IMR-90 (cell line): Measurements from ENCODE around the gene TNS2. TPM values are rescaled to one million over a fixed set of nuclear protein-coding genes. Genes with fewer than 3 reads are reported as not detected.

Experiments
- ATAC-seq: fragments of 200-7000 bp; cut with Tn5 transposase; 2 replicates; pipeline ENCODE4 v1.9.1; 2020; ENCODE audit warnings: low read depth, mild to moderate bottlenecking, moderate library complexity
- BruUV-seq: library from RNA; stranded (reverse); fragments of 400-500 nt; replicated peaks from 2 replicates; lab custom pipeline; 2021; lab: Mats Ljungman, UMichigan
- CTCF ChIA-PET: fragments of 300-600 bp; formaldehyde crosslinking; extraction: SDS; loops from one replicate; lab custom pipeline; 2021; ENCODE audit warnings: antibody characterized with exemption; lab: Yijun Ruan, JAX
- POLR2A ChIA-PET: fragments of 300-600 bp; sonication (Branson Sonifier 250); formaldehyde crosslinking; loops from one replicate; lab custom pipeline; 2022; ENCODE audit warnings: antibody characterized with exemption; ENCODE audit not compliant: unreplicated experiment; lab: Charles Lee
- DNase-seq: peaks from one replicate; pipeline ENCODE4 v3.0.0; 2013
- H2AFZ ChIP-seq: replicated peaks from 2 replicates; pipeline ENCODE3; 2013; ENCODE audit warnings: low read length, mild to moderate bottlenecking; ENCODE audit not compliant: poor library complexity
- H2AK5ac ChIP-seq: 2 replicates; pipeline ENCODE4 v1.6.1; 2013; ENCODE audit warnings: low read depth, low read length, inconsistent platforms
- H2AK9ac ChIP-seq: replicated peaks from 2 replicates; pipeline ENCODE3; 2013; ENCODE audit warnings: mild to moderate bottlenecking, low read depth, low read length, moderate library complexity; ENCODE audit not compliant: poor library complexity
- H2BK120ac ChIP-seq: 2 replicates; pipeline ENCODE4 v1.6.1; 2013; ENCODE audit warnings: low read depth, low read length, inconsistent platforms
- H2BK15ac ChIP-seq: 3 replicates; pipeline ENCODE4 v1.6.1; 2013; ENCODE audit warnings: low read depth, low read length, inconsistent platforms
- H2BK20ac ChIP-seq: 2 replicates; pipeline ENCODE4 v1.6.1; 2013; ENCODE audit warnings: low read depth, mild to moderate bottlenecking, inconsistent platforms, low read length, moderate library complexity
- H2BK5ac ChIP-seq: 2 replicates; pipeline ENCODE4 v1.6.1; 2013; ENCODE audit warnings: mild to moderate bottlenecking, low read depth, low read length, inconsistent platforms; ENCODE audit not compliant: poor library complexity, severe bottlenecking
- H3K14ac ChIP-seq: replicated peaks from 2 replicates; pipeline ENCODE4 v1.6.1; 2013; ENCODE audit warnings: low read depth, low read length, inconsistent platforms
- H3K18ac ChIP-seq: 2 replicates; pipeline ENCODE4 v1.6.1; 2013; ENCODE audit warnings: low read depth, low read length, control low read depth
- H3K23ac ChIP-seq: 2 replicates; pipeline ENCODE4 v1.6.1; 2013; ENCODE audit warnings: low read depth, low read length, inconsistent platforms
- H3K27ac ChIP-seq: 2 replicates; pipeline ENCODE4 v1.5.1; 2013; ENCODE audit warnings: mild to moderate bottlenecking, control low read depth, low read length; ENCODE audit not compliant: insufficient read depth
- H3K27me3 ChIP-seq: 2 replicates; pipeline ENCODE4 v1.6.1; 2013; ENCODE audit warnings: low read length; ENCODE audit not compliant: control insufficient read depth, insufficient read depth
- H3K36me3 ChIP-seq: 2 replicates; pipeline ENCODE4 v1.6.1; 2013; ENCODE audit warnings: low read length, mixed read lengths; ENCODE audit not compliant: control insufficient read depth, insufficient read depth
- H3K4ac ChIP-seq: 2 replicates; pipeline ENCODE4 v1.6.1; 2013; ENCODE audit warnings: low read depth, low read length, inconsistent platforms
- H3K4me1 ChIP-seq: 2 replicates; pipeline ENCODE4 v1.6.1; 2013; ENCODE audit warnings: low read length, mixed read lengths; ENCODE audit not compliant: control insufficient read depth, insufficient read depth
- H3K4me2 ChIP-seq: 2 replicates; pipeline ENCODE4 v1.6.1; 2013; ENCODE audit warnings: low read depth, mild to moderate bottlenecking, control low read depth, low read length, moderate library complexity
- H3K4me3 ChIP-seq: 2 replicates; pipeline ENCODE4 v1.5.1; 2013; ENCODE audit warnings: low read depth, mild to moderate bottlenecking, control low read depth, low read length, moderate library complexity; ENCODE audit not compliant: insufficient read depth
- H3K56ac ChIP-seq: 2 replicates; pipeline ENCODE4 v1.6.1; 2013; ENCODE audit warnings: low read length, inconsistent platforms; ENCODE audit not compliant: insufficient read depth; ENCODE audit errors: extremely low read depth
- H3K79me1 ChIP-seq, 2 experiments: 2 replicates each; pipeline ENCODE4 v1.6.1; 2013; ENCODE audit warnings: low read length in 2 of 2, inconsistent platforms in 1 of 2, low read depth in 1 of 2
- H3K9ac ChIP-seq: 2 replicates; pipeline ENCODE4 v1.6.1; 2013; ENCODE audit warnings: low read depth, low read length, control low read depth
- H3K9me1 ChIP-seq: 2 replicates; pipeline ENCODE4 v1.6.1; 2013; ENCODE audit warnings: low read length, inconsistent platforms; ENCODE audit not compliant: insufficient read depth
- H3K9me3 ChIP-seq: 2 replicates; pipeline ENCODE4 v1.6.1; 2013; ENCODE audit warnings: low read length; ENCODE audit not compliant: control insufficient read depth, insufficient read depth
- H4K20me1 ChIP-seq: 2 replicates; pipeline ENCODE4 v1.6.1; 2013; ENCODE audit warnings: low read length, inconsistent platforms; ENCODE audit not compliant: insufficient read depth
- H4K5ac ChIP-seq: 2 replicates; pipeline ENCODE4 v1.6.1; 2013; ENCODE audit warnings: mild to moderate bottlenecking, low read depth, low read length, control low read depth
- H4K8ac ChIP-seq, 2 experiments: 2 replicates each; pipeline ENCODE4 v1.6.1; 2013; ENCODE audit warnings: low read depth in 2 of 2, low read length in 2 of 2, control low read depth in 1 of 2, inconsistent platforms in 1 of 2
- H4K91ac ChIP-seq: 2 replicates; pipeline ENCODE4 v1.6.1; 2013; ENCODE audit warnings: low read depth, low read length, inconsistent platforms; ENCODE audit not compliant: insufficient read depth
- BHLHE40 ChIP-seq: fragments of 150-350 bp; IDR thresholded peaks from 2 replicates; pipeline ENCODE4 v1.6.1; 2016; ENCODE audit warnings: mild to moderate bottlenecking, low read depth, low read length
- CEBPB ChIP-seq: IDR thresholded peaks from 2 replicates; pipeline ENCODE4 v1.6.1; 2012; ENCODE audit warnings: low read depth, low read length, improper control_type of control experiment
- CHD1 ChIP-seq: IDR thresholded peaks from 2 replicates; pipeline ENCODE4 v1.6.1; 2012; ENCODE audit warnings: low read depth, low read length, improper control_type of control experiment
- CTCF ChIP-seq: conservative IDR thresholded peaks from 2 replicates; pipeline ENCODE4 v1.5.1; 2012; ENCODE audit warnings: mild to moderate bottlenecking, low read depth, low read length, improper control_type of control experiment
- FOS ChIP-seq: fragments of 150-350 bp; IDR thresholded peaks from 2 replicates; pipeline ENCODE4 v1.6.1; 2016; ENCODE audit warnings: low read depth, low read length
- MAFK ChIP-seq: IDR thresholded peaks from 2 replicates; pipeline ENCODE4 v1.6.1; 2012; ENCODE audit warnings: low read depth, low read length, improper control_type of control experiment
- MAZ ChIP-seq: IDR thresholded peaks from 2 replicates; pipeline ENCODE4 v1.6.1; 2012; ENCODE audit warnings: low read depth, mild to moderate bottlenecking, low read length, improper control_type of control experiment, moderate library complexity, borderline replicate concordance
- MXI1 ChIP-seq: IDR thresholded peaks from 2 replicates; pipeline ENCODE4 v1.6.1; 2012; ENCODE audit warnings: low read depth, mild to moderate bottlenecking, low read length, moderate library complexity, borderline replicate concordance
- NFE2L2 ChIP-seq: fragments of 150-350 bp; IDR thresholded peaks from 2 replicates; pipeline ENCODE4 v1.6.1; 2016; ENCODE audit warnings: low read depth, mild to moderate bottlenecking, low read length
- POLR2A ChIP-seq: IDR thresholded peaks from 2 replicates; pipeline ENCODE4 v1.6.1; 2012; ENCODE audit warnings: mild to moderate bottlenecking, low read depth, low read length
- RAD21 ChIP-seq: IDR thresholded peaks from 2 replicates; pipeline ENCODE4 v1.6.1; 2012; ENCODE audit warnings: low read length, improper control_type of control experiment
- RCOR1 ChIP-seq: IDR thresholded peaks from 2 replicates; pipeline ENCODE4 v1.6.1; 2012; ENCODE audit warnings: mild to moderate bottlenecking, low read length, improper control_type of control experiment; ENCODE audit not compliant: insufficient replicate concordance
- RFX5 ChIP-seq: IDR thresholded peaks from 2 replicates; pipeline ENCODE4 v1.8.0; 2012; ENCODE audit warnings: low read depth, mild to moderate bottlenecking, low read length, moderate library complexity
- SMC3 ChIP-seq: fragments of 150-350 bp; IDR thresholded peaks from 2 replicates; pipeline ENCODE4 v1.6.1; 2016; ENCODE audit warnings: low read depth, mild to moderate bottlenecking, antibody characterized with exemption, low read length, moderate library complexity
- USF2 ChIP-seq: fragments of 150-350 bp; IDR thresholded peaks from 2 replicates; pipeline ENCODE4 v1.6.1; 2017; ENCODE audit warnings: mild to moderate bottlenecking, antibody characterized with exemption, low read length, low read depth
- dilution Hi-C: fragments of 300-500 bp; cut with HindIII; formaldehyde crosslinking; loops from one replicate; pipeline ENCODE4 v1.14.3; 2018; ENCODE audit warnings: low sequenced_read_pairs; ENCODE audit not compliant: unreplicated experiment
- in situ Hi-C: fragments of 300-500 bp; cut with MboI; formaldehyde crosslinking; loops from 3 replicates; pipeline ENCODE4 v1.14.3; 2019; ENCODE audit warnings: low sequenced_read_pairs, inconsistent platforms, mixed read lengths
- intact Hi-C: fragments of 100-400 bp; cut with micrococcal nuclease; formaldehyde crosslinking; loops from 2 replicates; pipeline ENCODE4 v1.10.0; 2022
- polyA plus RNA-seq, 3 experiments: library from polyadenylated mRNA; depleted of rRNA; stranded (reverse); fragments of >200 nt; gene quantifications; 2 replicates each; pipeline ENCODE4 v1.2.3, GENCODE V29; 2012; ENCODE audit warnings: low replicate concordance in 1 of 3
- total RNA-seq: library from RNA; depleted of rRNA; stranded (reverse); fragments of >200 nt; gene quantifications from 2 replicates; pipeline ENCODE4 v1.2.3, GENCODE V29; 2012
- TF ChIP-seq, protein P1 (sequence below): fragments of 150-350 bp; IDR thresholded peaks from 2 replicates; pipeline ENCODE4 v1.6.1; 2016; ENCODE audit warnings: low read depth, mild to moderate bottlenecking, low read length, moderate library complexity, borderline replicate concordance

TNS2 gene
- total and polyA plus RNA-seq, 2 of the 4 experiments (the other 2 are of a cell fraction) = 10.4 to 67.2 TPM

- ATAC-seq (no peak), DNase-seq (no peak)
- Histone ChIP-seq H2BK120ac (no peak overlapping the region), H4K5ac (no peak overlapping the region), H3K4me2 (no peak overlapping the region), H3K18ac (no peak overlapping the region), H3K23ac (no peak overlapping the region), H4K8ac (no peak overlapping the region), H2BK5ac (no peak overlapping the region), H2BK20ac (no peak overlapping the region), H3K4me1 (no peaks in the 10 kb centered on the region), H3K14ac (no peak overlapping the region), H3K27me3 (no peaks in the 10 kb centered on the region; the same call in 1 of the 2 replicates), H3K56ac (no peak overlapping the region), H3K9ac (no peak overlapping the region), H3K79me1 (no peaks in the 10 kb centered on the region), H3K9me3 (no peaks in the 10 kb centered on the region), H4K91ac (no peak overlapping the region), H3K4me3 (no peak overlapping the region), H2AFZ (no peak overlapping the region), H4K20me1 (no peaks in the 10 kb centered on the region), H2AK5ac (no peak overlapping the region), H3K9me1 (no peaks in the 10 kb centered on the region), H3K36me3 (no peaks in the 10 kb centered on the region), H2BK15ac (no peak overlapping the region), H3K27ac (no peak overlapping the region), H3K4ac (no peak overlapping the region), H2AK9ac (no peak overlapping the region)
- no TSS peak for BruUV-seq
- ChIA-PET CTCF (no interaction called here), POLR2A (no interaction called here)
- dilution Hi-C loops = no loop called here
- intact Hi-C loops = no loop called here
- TF ChIP-seq RAD21 (no peak), CHD1 (no peak), FOS (no peak), MAZ (no peak), POLR2A (no peak), RFX5 (no peak), BHLHE40 (no peak), SMC3 (no peak), USF2 (no peak), CEBPB (no peak), NFE2L2 (no peak), MAFK (no peak), CTCF (no peak), RCOR1 (no peak), MXI1 (no peak)
- TF ChIP-seq, protein P1, sequence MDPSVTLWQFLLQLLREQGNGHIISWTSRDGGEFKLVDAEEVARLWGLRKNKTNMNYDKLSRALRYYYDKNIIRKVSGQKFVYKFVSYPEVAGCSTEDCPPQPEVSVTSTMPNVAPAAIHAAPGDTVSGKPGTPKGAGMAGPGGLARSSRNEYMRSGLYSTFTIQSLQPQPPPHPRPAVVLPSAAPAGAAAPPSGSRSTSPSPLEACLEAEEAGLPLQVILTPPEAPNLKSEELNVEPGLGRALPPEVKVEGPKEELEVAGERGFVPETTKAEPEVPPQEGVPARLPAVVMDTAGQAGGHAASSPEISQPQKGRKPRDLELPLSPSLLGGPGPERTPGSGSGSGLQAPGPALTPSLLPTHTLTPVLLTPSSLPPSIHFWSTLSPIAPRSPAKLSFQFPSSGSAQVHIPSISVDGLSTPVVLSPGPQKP = no peak
- in situ Hi-C loops = no loop called here
Observed at GRCh38 chr12:53113951-53114350, 64.1 kb downstream of the TNS2 start.
